ENCODE data around the gene FYN.

The FYN gene

DNA sequence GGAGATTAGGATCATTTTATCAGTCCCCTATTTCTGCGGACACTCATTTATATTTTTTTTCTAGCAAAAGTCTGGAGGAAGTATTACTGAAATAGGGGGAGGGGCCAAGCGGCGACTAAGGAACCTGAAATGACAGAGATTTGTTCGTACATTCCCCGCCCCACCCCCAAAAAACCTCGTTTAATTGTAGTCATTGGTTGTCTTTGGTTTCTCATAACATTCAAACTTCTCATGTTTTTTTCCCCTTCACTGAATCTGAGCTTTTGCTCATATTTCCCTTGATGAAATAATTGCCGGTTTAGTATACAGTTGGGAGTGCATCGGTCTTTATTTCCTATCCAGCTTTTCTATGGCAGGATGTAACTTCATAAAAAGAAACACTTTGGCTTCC is 768 bp upstream of the FYN start:
- DNase-seq (ENCODE audit: low read depth), result peak; percentile 46
- H3K4me3 ChIP-seq (ENCODE audit: low read depth, low read length), result peak overlapping the region; percentile 76
- TF ChIP-seq, protein P1, sequence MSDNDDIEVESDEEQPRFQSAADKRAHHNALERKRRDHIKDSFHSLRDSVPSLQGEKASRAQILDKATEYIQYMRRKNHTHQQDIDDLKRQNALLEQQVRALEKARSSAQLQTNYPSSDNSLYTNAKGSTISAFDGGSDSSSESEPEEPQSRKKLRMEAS (IDR thresholded peaks at IDR 0.05; ENCODE audit: low read depth, low read length), result no peak
- TF ChIP-seq CTCF (IDR thresholded peaks at IDR 0.05; ENCODE audit: low read depth, low read length) (no peak), POLR2A (IDR thresholded peaks at IDR 0.05; ENCODE audit: extremely low read depth, insufficient read length) (no peak), MYC (IDR thresholded peaks at IDR 0.05; ENCODE audit: low read depth, low read length) (no peak)

- peak; percentile 79 for DNase-seq (ENCODE audit: low read depth)
- TF ChIP-seq, protein P1 (IDR thresholded peaks at IDR 0.05; ENCODE audit: low read depth, low read length), result no peak
- no peak for TF ChIP-seq MYC (IDR thresholded peaks at IDR 0.05; ENCODE audit: low read depth, low read length)
- no peak for TF ChIP-seq CTCF (IDR thresholded peaks at IDR 0.05; ENCODE audit: low read depth, low read length)
- no peak for TF ChIP-seq POLR2A (IDR thresholded peaks at IDR 0.05; ENCODE audit: extremely low read depth, insufficient read length)
- H3K4me3 ChIP-seq (ENCODE audit: low read depth, low read length), result peak overlapping the region; percentile 41
Observed at GRCh38 chr6:111872401-111873177, 663 bp downstream of the FYN start.

GRCh38 chr6:111871725-111872400 is 1.4 kb downstream of the FYN start:
- no peak for DNase-seq (ENCODE audit: low read depth)
- H3K4me3 ChIP-seq (ENCODE audit: low read depth, low read length), result peak overlapping the region; percentile 41
- TF ChIP-seq POLR2A (IDR thresholded peaks at IDR 0.05; ENCODE audit: extremely low read depth, insufficient read length) (no peak), CTCF (IDR thresholded peaks at IDR 0.05; ENCODE audit: low read depth, low read length) (no peak), MYC (IDR thresholded peaks at IDR 0.05; ENCODE audit: low read depth, low read length) (no peak)
- TF ChIP-seq, protein P1 (IDR thresholded peaks at IDR 0.05; ENCODE audit: low read depth, low read length), result no peak

GRCh38 chr6:111871207-111871606 is 2.0 kb downstream of the FYN start:
- TF ChIP-seq, protein P1 (IDR thresholded peaks at IDR 0.05; ENCODE audit: low read depth, low read length), result no peak
- TF ChIP-seq CTCF (IDR thresholded peaks at IDR 0.05; ENCODE audit: low read depth, low read length), result no peak
- no peak for TF ChIP-seq POLR2A (IDR thresholded peaks at IDR 0.05; ENCODE audit: extremely low read depth, insufficient read length)
- no peak for TF ChIP-seq MYC (IDR thresholded peaks at IDR 0.05; ENCODE audit: low read depth, low read length)

GRCh38 chr6:111870742-111871064 is 2.5 kb downstream of the FYN start:
- DNase-seq (ENCODE audit: low read depth), result no peak
- H3K4me3 ChIP-seq (ENCODE audit: low read depth, low read length), result no peak overlapping the region
- TF ChIP-seq, protein P1 (IDR thresholded peaks at IDR 0.05; ENCODE audit: low read depth, low read length), result no peak
- TF ChIP-seq MYC (IDR thresholded peaks at IDR 0.05; ENCODE audit: low read depth, low read length) (no peak), CTCF (IDR thresholded peaks at IDR 0.05; ENCODE audit: low read depth, low read length) (no peak), POLR2A (IDR thresholded peaks at IDR 0.05; ENCODE audit: extremely low read depth, insufficient read length) (no peak)

More at GRCh38 chr6:111871207-111871606, 2.0 kb downstream of the FYN start:
- H3K4me3 ChIP-seq (ENCODE audit: low read depth, low read length), result peak overlapping the region; percentile 41
- DNase-seq (ENCODE audit: low read depth), result peak; percentile 83
